GM19324 (cell line): ENCODE data around the gene SLC16A9.

Experiments used
- ATAC-seq: cut with Tn5 transposase; IDR thresholded peaks from one replicate; pipeline ENCODE4 v1.9.1; 2021; ENCODE audit warnings: mild to moderate bottlenecking, moderate library complexity; ENCODE audit not compliant: unreplicated experiment, low FRiP score

SLC16A9 gene

DNA sequence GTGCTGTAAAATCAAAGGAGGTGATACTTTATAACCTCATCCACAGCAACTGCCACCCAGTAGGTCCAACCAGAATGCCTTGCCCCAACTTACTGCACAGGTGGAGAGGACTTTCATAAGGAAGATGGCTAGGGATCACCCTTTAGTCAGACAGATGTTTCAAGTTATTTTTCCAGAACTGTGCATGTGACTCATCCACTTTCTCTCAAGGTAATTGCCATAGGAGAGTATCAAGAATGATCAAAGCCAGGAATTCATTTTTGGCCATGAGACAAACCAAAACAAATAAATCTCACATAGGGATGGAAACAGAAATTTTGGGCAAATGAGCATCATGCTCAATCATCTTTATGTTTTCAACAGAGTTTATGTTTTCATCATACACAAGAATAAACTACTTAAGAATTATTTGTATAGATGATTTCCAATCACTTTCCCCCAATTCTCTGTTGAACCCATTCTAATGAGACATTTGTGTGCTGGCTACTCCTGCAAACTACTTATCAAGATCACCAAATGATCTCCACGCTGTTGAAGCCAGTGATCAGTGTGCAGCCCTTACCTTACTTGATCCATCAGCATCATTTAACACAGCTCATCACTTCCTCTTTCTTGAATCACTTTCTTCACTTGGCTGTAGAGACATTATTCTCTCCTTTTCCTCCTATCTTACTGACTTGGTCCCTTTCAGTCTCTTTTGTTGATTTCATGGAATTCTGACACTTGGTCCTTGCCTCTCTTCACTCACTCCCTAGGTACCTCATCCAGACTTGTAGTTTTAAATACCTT, 74.0 kb downstream of the SLC16A9 start:
- no peak for ATAC-seq

DNA sequence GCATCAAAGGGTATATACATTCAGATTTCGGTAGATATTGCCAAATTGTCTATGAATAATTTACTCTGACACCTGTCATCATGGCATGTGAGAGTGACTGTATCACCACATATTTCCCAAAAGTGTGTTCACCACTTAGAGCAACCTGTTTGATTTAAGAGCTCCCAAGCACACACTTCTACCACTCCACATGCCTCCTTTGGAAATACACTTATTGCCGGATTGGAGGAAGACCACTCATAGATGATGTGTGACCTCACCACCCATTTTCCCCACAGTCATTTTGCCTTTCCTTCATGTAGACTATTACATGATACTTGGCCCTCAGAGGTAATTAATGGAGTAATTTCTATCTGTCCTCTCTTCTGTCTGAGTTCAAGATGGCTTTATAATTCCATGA, 75.5 kb downstream of the SLC16A9 start:
- no peak for ATAC-seq

DNA sequence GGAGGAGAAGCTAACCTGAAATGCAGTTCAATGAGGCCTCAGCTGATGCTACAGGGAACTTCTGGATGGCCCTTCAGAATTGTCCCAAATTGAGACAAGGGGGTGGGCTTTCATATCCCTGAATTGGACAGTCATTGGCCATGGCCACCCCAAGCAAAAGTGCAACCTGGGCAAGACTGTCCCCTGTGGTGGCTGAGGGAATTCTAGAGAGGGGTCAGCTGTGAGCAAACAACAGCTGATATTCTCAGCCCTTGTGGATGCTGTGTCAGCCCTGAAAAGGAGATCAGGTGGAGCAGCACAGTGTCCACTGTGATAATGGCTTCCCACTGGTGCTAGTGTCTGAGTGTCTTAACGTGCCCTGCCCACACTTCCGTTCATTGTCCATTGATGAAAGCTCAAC, 76.6 kb downstream of the SLC16A9 start:
- ATAC-seq: no peak

GRCh38 chr10:59631882-59632807, 77.5 kb downstream of the SLC16A9 start:
- ATAC-seq: no peak

DNA sequence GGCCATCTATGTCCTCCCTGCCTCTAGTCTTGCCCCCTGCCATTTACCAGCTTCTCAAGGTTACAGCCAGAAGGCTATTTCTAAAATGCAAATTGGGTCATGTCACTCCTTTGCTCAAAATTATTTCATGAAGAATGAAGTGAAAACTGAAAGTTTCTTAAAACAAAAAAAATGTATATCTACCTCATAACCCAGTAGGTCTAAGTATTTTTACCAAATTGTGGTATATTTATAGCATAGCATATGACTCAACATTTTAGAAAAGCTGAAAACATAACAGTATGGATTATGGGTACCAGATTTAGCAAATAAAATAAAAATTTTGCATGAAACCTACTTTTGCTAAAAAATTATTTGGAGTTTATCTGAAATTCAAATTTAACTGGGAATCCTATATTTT, 78.4 kb downstream of the SLC16A9 start:
- ATAC-seq: no peak

DNA sequence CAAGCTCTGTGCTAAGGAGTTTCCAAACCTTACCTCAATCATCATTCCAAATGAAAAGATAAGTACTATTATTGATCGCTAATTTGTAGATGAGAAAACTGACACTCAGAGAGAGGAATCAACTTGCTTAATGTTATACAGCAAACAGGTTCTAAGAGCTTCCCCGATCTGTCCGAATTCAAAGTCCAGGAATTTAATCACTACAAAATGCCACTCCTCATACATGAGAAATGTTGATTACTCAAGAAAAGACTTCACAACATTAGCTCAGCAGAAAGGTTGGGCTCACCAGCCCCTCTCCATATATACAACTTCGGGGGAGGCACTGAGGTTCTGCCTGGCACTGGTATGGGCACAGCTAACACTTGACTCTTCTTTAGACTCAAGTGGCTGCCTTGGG, 80.7 kb downstream of the SLC16A9 start:
- no peak for ATAC-seq

DNA sequence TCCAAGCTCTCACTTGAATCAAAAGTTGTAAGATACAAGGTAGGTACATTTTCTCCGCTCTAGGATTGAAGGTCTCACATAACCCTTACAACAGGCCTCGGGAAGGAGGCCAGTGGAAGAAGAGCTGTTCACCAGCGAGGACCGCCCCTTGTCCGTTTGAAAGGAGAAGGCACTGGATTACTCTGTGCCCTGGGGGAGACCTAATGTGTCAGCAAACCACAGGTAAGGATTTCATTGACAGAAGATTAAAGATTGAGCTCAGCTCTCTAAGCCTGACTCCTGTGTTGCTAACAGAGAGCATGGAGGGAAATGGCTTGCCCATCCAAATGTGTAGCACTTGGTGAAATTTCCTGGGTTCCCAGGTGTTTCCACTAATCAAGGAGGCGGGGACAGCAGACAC, 81.2 kb downstream of the SLC16A9 start:
- ATAC-seq: no peak

DNA sequence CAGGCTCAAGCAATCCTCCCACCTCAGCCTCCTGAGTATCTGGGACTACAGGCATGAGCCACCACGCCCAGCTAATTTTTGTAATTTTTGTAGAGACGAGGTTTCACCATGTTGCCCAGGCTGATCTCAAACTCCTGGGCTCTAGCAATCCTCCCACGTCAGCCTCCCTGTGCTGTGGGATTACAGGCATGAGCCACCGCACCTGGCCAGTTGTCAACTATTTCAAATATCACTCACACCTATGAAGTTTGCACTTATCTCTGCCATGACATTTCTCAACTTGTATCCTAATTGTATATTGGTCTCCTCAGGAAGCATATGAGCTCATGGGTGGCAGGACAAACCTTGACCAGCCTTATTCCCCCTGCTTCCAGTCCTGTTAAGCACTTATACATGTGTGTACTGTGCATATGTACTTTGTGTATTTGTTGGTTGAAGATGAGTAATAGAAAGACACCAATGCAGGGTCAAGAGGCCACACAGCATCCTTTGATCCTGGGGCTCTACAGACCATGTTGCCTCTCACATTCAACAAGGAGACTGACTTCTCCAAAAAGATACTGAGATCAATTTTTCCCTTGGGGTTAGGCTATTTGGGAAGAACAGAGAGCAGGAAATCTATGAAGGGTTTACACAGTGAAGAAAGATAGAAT, 82.2 kb downstream of the SLC16A9 start:
- ATAC-seq: no peak

- no peak for ATAC-seq
Observed at GRCh38 chr10:59626523-59626869, 83.2 kb downstream of the SLC16A9 start.

GRCh38 chr10:59625721-59626522, 83.7 kb downstream of the SLC16A9 start:
- ATAC-seq: peak; percentile 91

DNA sequence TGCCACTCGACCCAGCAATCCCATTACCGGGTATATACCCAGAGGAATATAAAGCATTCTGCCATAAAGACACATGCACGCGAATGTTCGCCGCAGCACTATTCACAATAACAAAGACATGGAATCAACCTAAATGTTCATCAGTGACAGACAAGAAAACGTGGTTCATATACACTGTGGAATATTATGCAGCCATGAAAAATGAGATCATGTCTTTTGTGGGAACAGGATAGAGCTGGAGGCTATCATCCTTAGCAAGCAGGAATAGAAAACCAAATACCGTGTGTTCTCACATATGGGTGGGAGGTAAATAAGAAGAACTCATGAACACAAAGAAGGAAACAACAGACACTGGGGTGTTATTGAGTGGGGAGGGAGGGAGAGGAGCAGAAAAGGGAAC, 84.7 kb downstream of the SLC16A9 start:
- no peak for ATAC-seq

- ATAC-seq: no peak
Observed at GRCh38 chr10:59624136-59624535, 85.5 kb downstream of the SLC16A9 start.

DNA sequence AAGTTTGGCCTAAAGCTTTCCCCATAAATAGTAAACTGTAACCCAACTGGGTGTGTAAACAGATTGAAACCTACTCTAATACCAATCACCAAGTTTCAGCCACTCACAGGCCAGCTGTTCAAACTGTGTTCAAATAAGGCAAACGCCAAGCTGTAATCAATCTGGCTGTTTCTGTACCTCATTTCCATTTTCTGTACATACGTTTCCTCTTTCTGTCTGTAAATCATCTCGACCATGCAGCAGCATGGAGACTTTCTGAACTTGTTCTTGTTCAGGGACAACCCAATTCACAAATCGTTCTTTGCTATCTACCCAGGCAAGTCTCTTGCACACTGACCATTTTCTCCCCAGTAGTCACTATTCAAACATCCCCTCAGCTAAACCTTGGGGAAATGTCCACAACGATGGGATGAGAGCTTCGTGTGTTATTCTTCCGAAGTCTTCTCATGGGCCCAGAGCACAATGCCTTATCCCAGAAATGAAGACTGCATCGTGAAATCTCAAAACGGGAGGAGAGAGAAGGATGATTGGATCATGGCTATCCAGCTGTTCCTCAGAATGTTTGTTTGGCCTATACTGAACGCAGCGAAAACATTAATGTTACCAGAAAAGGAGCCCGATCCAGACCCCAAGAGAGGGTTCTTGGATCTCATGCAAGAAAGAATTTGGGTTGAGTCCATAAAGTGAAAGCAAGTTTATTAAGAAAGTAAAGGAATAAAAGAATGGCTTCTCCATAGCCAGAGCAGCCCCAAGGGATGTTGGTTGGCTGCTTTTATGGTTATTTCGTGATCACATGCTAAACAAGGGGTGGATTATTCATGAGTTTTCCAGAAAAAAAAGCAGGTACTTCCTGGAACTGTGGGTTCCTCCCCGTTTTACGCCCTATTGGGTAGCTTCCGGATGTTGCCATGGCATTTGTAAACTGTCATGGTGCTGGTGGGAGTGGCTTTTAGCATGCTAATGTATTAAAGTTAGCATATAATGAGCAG, 86.2 kb downstream of the SLC16A9 start:
- ATAC-seq: no peak

DNA sequence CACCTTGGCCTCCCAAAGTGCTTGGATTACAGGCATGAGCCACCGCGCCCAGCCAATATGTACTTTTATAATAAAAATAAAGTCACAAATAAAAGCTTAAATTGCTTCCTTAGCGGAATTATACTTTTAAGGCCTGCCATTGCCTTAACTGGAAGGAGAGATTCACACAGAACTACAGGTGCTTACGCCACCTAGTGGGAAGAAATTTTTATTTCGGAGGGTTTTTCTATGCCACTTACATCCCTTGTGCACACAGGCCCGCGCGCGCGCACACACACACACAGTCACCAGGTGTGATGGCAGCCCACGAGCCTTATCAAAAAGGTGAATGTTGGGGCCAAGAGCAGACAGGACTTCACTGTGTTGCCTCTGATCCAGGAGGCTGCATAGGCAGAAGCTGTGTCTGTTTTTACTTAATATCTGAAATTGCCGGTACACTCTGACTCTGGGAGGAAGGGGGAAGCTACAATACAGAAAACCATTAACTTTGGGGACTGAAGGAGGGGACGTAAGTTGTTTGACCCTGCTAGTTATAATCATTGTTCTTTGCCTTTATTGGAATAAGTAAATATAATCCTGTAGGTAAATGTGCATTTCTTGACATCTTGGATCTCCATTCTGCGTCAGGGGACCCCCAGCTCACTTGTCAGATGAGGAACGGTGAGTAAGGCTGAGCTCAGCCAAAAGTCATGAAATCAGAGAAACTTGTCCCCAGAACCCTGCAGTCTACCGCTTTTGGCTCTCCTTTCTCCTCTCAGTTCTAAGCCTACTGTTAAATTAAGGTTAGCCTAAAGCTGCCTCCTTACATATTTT, 87.1 kb downstream of the SLC16A9 start:
- ATAC-seq: no peak

GRCh38 chr10:59621771-59622170, 87.9 kb downstream of the SLC16A9 start:
- ATAC-seq: no peak

- no peak for ATAC-seq
Observed at GRCh38 chr10:59618666-59619065, 91.0 kb downstream of the SLC16A9 start.

DNA sequence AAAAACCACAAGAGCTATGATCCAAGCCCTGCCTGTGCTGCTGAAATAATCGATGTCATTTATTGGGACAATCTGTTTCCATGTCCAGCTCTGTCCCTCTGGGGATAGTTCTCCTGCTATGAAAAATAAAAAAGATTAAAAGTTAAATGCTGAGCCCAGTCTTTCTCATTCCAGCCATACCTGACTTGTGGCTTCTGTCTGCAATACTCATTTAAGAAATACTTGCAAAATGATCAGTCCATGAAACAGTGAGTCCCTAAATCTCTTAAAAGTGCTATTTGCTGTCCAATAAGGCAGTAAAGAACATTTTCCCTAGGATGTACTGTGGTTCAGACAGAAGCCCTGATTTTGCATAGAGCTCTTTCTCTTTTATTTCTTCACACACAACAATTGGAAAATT, 91.7 kb downstream of the SLC16A9 start:
- no peak for ATAC-seq

DNA sequence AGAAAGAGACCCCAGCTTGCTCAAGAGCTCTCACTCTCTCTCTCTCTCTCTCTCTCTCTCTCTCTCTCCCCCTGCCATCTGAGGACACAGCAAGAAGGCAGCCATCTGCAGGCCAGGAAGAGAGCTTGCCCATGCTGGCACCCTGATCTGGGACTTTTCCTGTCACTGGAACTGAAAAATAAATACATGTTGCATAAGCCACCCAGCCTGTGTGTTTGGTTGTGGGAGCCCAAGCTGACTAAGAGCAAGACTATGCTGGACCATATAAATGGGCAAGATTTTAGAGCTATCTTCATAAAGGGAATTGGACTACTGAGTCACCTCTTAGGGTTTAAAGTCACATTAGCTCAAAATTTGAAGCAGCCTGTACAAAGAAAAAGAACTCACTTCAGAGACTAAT, 98.6 kb downstream of the SLC16A9 start:
- no peak for ATAC-seq
